Measurements from ENCODE around the gene IGFBP7. TPM values are rescaled to one million over a fixed set of nuclear protein-coding genes. Genes with fewer than 3 reads are reported as not detected.

Gene IGFBP7, protein sequence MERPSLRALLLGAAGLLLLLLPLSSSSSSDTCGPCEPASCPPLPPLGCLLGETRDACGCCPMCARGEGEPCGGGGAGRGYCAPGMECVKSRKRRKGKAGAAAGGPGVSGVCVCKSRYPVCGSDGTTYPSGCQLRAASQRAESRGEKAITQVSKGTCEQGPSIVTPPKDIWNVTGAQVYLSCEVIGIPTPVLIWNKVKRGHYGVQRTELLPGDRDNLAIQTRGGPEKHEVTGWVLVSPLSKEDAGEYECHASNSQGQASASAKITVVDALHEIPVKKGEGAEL
- total RNA-seq: 0.18 and 0.23 TPM in 2 replicates

DNA sequence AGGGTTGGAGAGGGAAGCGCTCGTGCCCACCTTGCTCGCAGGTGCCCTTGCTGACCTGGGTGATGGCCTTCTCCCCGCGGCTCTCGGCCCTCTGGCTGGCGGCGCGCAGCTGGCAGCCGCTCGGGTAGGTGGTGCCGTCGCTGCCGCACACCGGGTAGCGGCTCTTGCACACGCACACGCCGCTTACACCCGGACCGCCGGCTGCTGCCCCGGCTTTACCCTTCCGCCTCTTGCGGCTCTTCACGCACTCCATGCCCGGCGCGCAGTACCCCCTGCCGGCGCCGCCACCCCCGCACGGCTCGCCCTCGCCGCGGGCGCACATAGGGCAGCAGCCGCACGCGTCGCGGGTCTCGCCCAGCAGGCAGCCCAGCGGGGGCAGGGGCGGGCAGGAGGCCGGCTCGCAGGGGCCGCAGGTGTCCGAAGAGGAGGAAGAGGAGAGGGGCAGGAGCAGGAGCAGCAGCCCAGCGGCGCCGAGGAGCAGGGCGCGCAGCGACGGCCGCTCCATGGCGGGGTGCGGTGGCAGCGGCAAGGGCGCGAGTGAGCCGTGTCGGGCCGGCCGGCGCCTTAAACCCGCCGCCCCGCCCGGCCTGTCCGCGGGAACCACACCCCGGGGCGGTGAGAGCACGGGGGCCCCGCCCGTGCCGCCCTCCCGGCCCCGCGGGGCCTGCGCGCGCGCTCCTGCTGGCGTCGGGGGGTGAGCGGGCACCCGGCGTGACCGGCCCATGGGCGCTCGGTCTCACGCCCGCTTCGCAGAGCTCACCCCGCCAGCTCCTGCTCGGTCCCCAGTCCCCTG is at the start of gene IGFBP7:
IGFBP7 (minus strand) TSS at position 539 of the 793 bp plus-strand sequence; CDS start at position 505, 34 bp downstream.
- intact Hi-C loops (cut with micrococcal nuclease): no loop called here

DNA sequence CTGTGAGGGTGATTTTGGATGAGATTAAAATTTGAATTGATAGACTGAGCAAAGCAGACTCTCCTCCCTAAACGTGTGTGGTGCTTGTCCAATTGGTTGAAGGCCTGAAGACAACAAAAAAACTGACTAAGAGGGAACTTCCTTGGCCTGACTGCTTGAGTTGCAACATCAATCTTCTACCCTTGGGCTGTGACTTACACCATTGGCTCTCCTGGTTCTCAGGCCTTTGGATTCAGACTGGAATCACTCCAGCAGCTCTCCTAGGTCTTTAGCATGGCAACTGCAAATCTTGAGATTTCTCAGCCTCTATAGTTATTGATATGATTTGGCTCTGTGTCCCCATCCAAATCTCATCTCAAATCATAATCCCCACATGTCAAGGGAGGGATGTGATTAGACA is 49.7 kb upstream of the IGFBP7 start:
- intact Hi-C loops (cut with micrococcal nuclease): loop anchor here (10.0 kb wide), 1 partner anchor 265 kb away; no protein-coding TSS in a partner anchor

DNA sequence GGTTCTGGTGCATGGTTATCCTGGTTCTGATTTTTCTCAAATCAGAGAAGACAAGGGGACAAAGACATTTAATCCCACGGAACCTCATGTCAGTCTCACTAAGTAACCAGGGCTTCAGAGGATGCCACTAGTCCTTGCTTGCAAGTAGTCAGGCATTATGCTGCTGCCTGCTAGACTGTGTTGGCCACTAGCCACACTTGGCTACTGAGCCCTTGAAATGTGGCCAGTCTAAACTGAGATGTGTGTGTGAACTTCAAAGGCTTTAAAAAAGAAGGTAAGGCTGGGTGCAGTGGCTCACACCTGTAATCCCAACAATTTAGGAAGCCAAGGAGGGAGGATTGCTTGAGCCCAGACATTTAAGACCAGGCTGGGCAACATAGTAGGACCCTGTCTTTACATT is 48.6 kb upstream of the IGFBP7 start:
- intact Hi-C loops (cut with micrococcal nuclease): no loop called here

DNA sequence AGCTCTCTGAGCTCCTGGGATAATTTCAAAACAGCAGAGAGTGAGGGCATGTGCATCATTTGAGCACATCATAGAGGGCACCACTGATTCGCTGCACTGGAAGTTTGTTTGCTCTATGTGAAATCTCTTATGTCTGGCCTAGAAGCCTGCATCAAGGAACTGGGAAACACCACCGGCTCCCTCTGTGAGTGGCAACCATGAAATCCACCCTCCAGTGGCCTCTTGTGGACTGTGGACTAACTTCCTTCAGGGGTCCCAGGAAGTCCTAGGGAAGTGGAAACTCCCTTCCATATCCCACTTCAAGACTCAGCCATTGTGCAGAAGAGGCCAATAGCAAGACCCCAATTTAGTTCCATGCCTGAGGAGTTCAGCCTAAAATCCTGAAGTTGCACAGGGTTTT is 48.0 kb upstream of the IGFBP7 start:
- intact Hi-C loops (cut with micrococcal nuclease): no loop called here

DNA sequence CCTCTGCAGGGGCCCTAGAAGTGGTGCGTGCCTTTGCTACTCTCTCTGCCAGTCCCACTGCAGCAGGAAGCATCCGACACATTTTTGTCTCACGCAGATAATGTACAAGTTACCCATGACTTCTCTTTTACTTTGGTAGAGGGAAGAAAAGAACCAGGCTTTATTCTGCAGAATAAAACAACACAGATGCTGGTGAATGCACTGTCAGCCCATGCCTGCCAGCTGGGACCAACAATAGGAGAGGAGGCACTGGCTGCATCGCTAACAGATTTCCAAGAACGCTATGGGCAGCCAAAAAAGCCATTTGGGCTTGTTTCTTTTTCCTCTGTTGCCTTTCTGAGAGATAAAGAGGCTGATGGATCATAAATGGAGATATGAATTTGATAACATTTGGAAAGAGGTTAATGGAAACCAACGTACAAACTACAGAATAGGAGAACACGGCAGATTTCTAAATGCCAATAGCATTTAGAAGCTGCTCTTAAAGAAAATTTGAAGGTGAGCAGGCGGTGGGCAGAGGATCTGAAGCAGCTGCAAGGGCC is 47.5 kb upstream of the IGFBP7 start:
- intact Hi-C loops (cut with micrococcal nuclease): no loop called here

DNA sequence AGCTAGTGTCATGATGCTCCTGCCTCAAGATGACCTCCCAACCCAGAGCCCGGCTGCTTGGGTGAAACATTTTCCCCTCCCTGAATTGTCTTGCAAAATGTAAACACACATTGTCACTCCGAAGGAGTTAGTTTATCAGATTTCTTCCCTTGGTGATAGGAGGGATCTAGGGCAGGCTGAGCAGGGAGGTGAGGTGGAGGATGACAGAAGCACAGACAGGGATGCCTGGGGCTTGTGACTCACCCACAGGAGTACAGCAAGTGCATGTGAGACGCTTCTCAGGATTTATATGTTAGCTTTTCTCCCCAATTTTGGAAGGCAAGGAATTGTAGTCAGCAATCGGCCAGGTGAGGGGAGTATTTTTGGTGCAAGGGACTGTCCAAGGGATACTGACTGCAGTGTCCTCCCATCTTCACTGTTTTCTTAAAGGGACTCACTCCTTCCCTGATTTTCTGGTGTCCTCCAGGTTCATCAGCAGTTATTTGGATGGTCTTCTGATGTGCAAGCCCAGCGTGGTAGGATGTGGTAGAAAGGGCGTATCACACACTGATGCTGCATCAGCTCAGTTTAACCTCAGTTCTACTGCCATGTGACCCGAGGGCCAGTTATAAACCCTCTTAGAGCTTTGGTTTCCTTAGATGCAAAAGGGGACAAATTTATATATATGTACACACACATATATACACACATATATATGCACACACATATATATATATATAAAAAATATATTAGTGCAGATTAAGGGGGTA is 46.2 kb upstream of the IGFBP7 start:
- intact Hi-C loops (cut with micrococcal nuclease): no loop called here

DNA sequence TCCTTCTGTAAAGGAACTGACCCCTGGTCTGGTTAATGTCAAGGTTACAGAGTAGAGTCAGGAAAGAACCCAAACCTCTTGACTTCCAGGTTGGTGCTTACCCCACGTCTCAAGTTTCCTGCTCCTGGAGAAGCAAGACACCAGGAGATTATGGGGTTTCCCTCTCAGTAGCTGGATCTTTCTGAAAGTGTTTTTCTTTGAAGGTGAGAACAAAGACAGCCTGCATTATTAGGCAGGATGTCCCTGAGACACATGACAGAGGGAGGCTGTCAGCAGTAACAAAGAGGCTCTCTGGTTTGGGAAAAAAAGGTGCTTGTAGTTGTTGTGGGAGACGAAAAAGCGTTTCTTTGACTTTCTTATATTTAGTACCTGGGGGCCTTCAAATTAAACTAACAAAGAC is 44.7 kb upstream of the IGFBP7 start:
- intact Hi-C loops (cut with micrococcal nuclease): no loop called here

DNA sequence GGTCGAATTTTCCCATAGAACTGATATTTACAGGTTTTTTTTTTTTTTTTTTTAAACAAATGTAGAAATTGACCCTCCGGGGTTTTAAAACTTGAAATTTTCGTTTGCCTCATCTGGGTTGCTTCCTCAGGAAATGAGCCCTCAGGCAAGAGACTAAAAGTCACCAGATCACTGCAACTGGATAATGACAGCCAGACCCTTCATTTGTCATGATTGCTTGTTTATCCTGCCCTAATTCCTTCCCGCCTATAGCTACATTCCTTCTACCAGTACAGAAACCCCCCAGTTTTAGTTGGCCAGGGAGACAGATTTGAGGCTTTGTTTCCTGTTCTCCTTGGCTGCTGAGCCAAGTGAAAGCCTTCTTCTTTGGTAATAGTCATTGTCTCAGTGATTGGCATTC is 44.0 kb upstream of the IGFBP7 start:
- intact Hi-C loops (cut with micrococcal nuclease): no loop called here

DNA sequence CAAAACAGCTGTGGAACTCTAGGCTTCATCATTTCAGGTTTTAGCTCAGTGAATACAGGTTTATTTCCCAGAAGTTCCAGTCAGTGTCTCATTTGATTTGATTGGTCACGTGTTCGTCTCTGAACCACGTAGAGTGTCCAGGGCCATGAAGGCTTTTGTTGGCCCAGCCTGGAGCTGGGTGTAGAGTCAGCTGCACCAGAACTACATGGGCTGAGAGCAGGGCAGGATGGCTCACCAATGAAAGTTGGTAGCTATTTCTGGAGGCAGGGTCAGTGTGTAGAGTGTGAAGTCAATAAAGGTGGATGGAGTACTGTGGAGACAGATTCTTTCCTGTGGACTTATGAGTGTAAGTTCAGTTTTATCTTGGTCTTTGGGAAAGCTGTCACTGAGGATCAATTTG is 43.0 kb upstream of the IGFBP7 start:
- intact Hi-C loops (cut with micrococcal nuclease): no loop called here

DNA sequence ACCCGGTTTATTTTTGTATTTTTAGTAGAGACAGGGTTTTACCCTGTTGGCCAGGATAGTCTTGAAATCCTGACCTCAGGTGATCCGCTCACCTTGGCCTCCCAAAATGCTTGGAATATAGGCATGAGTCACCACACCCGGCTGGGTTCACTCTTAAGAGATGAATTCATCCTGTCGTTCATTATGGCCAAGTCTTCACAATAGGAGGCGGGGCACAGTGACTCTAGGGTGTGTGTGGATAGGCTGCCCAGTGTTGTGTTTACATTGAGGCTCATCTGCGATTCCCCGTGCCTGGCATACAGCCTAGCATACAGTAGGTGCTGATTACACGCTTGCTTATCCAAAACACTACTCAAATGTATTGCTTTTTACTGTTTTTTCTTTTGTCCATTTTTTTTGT is 41.3 kb upstream of the IGFBP7 start:
- intact Hi-C loops (cut with micrococcal nuclease): no loop called here

DNA sequence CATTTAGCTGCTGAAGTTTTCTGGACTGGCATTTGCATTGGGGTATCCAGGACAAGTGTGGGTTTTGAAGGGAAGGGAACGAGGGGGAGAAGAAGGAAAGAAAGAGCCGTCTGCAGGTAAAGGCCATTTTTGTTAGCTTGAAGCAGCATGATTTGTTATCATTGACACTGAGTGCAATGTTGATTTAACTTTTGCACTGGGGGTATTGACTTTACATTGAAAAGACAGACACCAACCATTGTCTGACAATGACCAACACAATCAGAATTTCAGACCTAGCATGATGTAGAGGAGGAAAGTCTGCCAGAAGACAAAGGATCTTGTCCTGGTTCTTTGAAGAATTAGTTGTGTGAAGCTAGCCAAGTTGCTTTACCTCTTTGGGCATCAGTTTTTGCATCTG is 39.6 kb upstream of the IGFBP7 start:
- intact Hi-C loops (cut with micrococcal nuclease): no loop called here

DNA sequence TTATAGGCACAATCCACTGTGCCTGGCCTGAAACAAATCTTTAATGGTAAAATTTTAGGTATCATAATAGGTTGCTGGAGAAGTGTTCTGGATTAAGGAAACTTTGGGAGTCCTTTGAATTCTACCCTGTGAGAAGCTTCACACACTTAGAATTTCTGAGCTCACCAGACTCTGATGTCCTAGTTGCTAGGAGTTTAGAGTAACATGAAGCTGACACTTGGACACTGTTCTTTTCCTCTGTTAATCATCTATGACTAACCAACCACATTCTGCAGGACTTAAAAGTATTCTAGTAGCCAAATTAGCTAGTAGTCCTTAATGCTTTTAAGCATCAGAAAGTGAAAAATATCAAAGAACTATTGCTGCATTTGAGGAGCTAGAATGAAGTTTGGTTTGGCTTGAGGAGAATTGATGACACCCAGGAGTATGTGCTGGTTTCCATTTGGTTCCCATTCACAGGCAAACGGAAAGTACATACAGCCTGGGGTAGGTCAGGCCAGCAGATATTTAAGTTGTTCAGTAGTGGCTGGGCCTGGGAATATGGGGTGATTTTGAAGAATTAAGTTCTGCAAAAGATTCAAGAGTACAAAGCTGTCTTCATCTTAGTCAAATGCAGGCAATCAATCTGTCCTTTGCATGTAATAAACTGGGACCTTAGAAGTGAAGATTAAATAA is 38.8 kb upstream of the IGFBP7 start:
- intact Hi-C loops (cut with micrococcal nuclease): no loop called here

DNA sequence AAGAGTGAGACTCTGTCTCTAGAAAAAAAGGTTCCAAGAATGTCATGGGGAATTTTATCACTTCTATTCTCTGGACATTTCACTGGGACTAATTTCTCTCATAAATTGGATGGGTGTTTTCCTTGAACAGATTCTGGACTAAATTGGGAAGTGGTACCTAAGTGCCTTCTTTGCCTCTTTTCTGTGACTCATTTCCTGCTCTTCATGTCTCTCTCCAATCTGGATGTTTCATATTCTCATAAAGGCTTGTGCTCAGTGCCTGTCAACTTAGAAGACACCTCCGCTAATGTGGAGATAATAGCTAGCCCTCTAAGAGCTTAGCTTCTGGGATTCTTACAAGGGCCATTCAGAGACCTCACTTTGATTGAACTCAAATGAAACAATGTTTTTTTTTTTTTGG is 38.0 kb upstream of the IGFBP7 start:
- intact Hi-C loops (cut with micrococcal nuclease): no loop called here

DNA sequence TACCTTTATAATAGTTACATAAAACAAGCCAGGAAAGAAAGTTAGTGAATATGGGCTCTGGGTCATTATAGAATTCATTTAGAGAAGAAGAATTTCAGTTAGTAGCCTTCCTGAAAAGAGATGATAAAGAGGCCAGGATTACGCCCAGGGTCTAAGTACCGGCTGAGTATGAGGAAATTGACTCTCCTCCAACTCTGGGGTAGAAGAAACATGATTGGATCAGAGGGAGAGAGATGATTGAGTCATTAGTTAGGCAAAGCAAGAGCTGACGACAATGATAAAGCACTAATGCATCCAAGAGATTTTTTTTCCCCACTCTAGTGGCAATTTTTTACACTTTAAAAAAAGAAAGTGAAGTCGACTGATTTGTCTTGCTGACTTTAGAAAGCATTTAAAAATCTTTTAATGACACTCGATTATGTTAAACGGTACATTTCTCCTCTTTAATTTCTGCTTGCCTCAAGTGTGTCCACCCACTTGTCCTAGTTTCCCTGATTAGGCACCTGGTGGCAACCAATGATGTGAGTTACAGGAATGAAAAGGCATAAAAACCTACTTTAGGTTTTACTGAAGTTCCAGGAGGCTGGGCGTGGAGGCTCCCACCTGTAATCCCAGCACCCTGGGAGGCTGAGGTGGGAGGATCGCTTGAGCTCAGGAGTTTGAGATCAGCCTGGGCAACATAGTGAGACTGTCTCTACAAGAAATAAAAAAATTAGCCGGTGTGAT is 37.3 kb upstream of the IGFBP7 start:
- intact Hi-C loops (cut with micrococcal nuclease): no loop called here

DNA sequence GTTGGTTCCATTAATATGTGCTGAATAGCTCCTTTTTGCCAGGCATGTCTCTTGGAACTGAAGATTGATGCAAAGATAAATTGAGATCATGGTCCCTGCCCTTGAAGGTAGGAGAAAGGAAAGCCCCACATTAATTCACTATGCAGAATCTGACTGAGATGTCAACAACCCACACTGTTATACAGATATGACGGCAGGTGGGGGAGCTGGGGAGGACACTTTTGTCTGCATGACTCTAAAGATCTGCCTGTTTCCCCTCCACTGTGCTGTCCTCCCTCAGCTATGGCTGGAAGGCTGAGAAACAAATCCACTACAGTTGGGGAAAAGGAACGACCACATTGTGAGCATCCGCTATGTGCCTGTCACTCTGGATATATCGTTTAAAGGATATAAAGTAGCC is 36.3 kb upstream of the IGFBP7 start:
- intact Hi-C loops (cut with micrococcal nuclease): no loop called here

DNA sequence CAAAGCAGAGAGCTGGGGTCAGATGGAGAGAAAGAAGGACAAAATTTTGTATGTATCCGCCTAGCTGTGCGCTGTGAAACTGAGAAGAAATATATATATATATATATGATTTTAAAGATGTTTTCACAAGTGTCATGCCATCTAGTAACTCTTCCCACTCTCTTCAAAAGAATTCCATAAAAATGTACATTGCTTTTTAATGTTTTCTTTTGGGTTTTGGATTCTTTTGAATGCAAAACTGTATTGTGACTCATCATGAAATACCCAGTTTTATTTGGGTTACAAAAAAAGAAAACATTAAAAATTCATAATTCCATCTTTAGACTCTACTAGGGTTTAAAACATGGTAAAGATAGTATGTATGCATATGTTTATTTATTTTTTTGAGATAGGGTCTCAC is 34.3 kb upstream of the IGFBP7 start:
- intact Hi-C loops (cut with micrococcal nuclease): no loop called here

DNA sequence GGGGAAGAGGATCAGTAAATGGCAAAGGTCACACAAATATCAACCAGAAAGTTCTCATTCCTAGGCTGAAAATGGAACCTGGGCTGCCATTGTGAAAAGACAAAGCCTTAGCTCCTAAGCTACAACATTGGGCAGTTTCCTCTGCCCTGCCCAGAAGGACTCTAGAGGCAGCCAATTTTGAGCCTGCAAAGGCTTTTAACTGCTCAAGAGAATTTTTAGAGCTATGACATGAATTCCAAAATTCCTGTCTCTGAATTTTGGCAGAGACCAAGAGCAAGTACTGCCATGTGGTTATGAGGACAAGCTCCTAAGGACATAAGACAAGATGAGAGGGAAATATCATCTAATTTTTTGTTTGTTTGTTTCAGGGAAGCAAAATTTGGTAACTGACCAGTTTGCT is 29.6 kb upstream of the IGFBP7 start:
- intact Hi-C loops (cut with micrococcal nuclease): no loop called here

DNA sequence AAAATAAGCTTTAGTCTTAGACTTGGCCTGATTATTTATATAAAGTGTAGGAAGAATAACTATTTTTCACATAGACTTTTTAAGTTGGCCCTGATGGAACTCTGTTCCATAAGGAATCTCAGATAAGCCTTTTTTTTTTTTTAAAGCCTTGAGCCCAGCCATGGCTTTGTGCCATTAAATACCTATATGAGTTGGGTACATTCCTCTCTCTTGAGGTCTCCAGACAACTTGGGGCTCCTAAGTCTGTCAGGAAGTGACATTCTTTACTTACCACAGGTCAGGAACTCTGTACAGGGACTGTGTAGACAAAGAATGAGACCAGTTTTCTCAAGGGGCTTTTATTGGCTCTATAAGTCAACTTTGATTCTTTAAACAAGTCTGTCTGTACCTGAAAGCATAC is 27.1 kb upstream of the IGFBP7 start:
- intact Hi-C loops (cut with micrococcal nuclease): no loop called here

DNA sequence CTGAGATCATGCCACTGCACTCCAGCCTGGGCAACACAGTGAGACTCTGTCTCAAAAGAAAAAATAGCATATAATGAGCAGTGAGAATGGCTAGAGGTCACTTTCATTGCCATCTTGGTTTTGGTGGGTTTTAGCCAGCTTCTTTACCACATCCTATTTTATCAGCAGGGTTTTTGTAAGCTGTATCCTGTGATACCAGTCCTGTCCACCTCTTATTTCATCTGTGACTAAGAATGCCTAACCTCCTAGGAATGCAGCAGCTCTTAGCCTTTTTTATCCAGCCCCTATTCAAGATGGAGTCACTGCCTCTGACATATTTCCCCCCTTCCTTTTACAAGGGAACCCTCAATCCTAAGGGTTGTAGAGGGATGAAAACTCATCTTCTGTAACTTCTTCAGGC is 26.1 kb upstream of the IGFBP7 start:
- intact Hi-C loops (cut with micrococcal nuclease): no loop called here

DNA sequence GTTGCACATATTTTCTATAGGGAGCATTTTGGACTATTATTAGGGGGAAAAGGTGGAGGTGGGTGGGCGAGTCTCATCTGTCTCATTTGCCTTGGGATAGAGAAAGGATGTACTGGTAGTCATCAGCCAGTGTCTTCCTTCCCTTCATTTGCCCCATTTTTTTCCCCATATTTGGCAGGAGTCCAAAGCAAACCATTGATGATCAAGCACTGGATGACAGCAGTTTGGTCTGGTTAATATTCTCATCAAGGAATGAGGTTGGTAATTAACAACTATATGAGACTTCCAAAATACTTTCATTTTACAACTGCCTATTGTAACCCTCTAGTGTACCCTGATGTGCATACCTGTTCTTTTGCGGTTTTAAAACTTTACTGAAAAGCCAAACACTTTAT is 22.6 kb upstream of the IGFBP7 start:
- intact Hi-C loops (cut with micrococcal nuclease): no loop called here
